GM06990 (cell line): ENCODE results near the gene DDX10.

Experiments used
- DNase-seq: peaks from one replicate; pipeline ENCODE4 v3.0.0-alpha.2; 2011; ENCODE audit not compliant: insufficient read length; ENCODE audit errors: extremely low read depth
- H3K27me3 ChIP-seq: replicated peaks from 2 replicates; pipeline ENCODE4 v1.6.0; 2011; ENCODE audit warnings: low read length; ENCODE audit not compliant: control insufficient read depth, insufficient read depth
- H3K36me3 ChIP-seq: 2 replicates; pipeline ENCODE4 v1.5.1; 2011; ENCODE audit warnings: low read length; ENCODE audit not compliant: control insufficient read depth, insufficient read depth
- H3K4me3 ChIP-seq: replicated peaks from 2 replicates; pipeline ENCODE4 v1.5.1; 2011; ENCODE audit warnings: low read depth, mild to moderate bottlenecking, control low read depth, low read length
- TF ChIP-seq, protein P1 (sequence below): IDR thresholded peaks from 2 replicates; pipeline ENCODE4 v1.5.1; 2011; ENCODE audit warnings: low read length, control low read depth, mild to moderate bottlenecking, inconsistent platforms; ENCODE audit not compliant: insufficient read depth, poor library complexity, severe bottlenecking

The DDX10 gene

DNA sequence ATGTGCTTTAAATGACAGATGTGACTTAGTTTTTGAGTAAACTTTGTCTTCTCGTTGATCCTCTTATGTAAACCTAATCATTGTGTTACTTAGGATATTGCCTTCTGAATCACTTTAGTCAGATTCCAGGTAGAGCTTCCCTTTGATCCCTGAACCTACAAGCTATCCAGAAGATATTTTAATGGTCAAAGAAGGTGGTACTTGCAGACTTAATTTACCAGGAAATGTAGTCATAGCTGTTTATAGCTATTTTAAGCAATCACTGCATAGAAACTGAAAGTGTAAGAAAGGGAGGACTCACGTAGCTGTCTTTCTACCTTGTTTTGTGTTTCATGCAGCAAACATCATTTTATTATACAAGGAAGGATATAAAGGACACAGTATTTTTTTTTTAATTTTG lies 189.5 kb downstream of the DDX10 start:
- Histone ChIP-seq H3K36me3 (no peaks in the 10 kb centered on the region), H3K4me3 (peak overlapping the region; percentile 51), H3K27me3 (no peaks in the 10 kb centered on the region)
- TF ChIP-seq, protein P1, sequence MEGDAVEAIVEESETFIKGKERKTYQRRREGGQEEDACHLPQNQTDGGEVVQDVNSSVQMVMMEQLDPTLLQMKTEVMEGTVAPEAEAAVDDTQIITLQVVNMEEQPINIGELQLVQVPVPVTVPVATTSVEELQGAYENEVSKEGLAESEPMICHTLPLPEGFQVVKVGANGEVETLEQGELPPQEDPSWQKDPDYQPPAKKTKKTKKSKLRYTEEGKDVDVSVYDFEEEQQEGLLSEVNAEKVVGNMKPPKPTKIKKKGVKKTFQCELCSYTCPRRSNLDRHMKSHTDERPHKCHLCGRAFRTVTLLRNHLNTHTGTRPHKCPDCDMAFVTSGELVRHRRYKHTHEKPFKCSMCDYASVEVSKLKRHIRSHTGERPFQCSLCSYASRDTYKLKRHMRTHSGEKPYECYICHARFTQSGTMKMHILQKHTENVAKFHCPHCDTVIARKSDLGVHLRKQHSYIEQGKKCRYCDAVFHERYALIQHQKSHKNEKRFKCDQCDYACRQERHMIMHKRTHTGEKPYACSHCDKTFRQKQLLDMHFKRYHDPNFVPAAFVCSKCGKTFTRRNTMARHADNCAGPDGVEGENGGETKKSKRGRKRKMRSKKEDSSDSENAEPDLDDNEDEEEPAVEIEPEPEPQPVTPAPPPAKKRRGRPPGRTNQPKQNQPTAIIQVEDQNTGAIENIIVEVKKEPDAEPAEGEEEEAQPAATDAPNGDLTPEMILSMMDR: no peak
- peak; percentile 26 for DNase-seq

DNA sequence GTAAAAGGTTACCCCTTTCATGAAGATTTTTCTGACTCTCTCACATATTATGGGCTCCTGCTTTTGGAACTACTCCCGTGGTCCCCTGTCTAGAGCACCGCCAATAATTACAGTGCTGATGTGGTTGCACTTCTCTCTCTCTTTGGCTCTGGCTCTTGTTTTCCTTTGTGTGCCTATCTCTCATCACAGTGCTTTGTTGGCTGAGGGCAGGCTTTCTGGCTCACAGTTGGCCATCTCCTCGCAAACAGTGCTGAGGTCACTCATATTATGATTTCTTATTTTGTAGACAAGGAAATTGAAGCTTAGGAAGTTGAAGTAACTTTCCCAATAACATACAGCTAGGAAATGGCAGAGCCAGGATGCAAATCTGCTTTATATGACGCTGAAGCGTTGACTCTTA lies 192.5 kb downstream of the DDX10 start:
- no peak overlapping the region for H3K4me3 ChIP-seq
- no peak for DNase-seq
- H3K36me3 ChIP-seq: no peaks in the 10 kb centered on the region
- H3K27me3 ChIP-seq: no peaks in the 10 kb centered on the region
- TF ChIP-seq, protein P1: no peak

DNA sequence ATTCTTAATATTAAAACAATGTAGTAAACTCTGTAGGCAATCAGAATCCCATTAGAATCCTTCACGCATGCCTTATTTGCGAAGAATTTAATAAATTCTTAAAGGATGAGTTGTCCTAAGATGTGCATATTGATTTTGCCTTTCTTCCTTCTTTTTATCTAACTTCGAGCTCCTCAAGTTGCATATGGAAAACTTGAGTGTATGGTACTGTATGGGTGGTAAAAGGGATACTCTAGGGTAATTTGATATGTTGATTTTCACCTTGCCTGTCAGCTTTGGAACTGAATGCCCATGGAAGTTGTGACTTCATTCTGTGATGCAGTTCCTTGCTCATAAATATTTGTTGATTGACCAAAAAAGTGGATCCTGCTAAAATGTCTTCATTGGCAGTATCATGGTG lies 193.8 kb downstream of the DDX10 start:
- no peak for DNase-seq
- Histone ChIP-seq H3K4me3 (no peak overlapping the region), H3K36me3 (no peaks in the 10 kb centered on the region), H3K27me3 (no peaks in the 10 kb centered on the region)
- TF ChIP-seq, protein P1: no peak

DNA sequence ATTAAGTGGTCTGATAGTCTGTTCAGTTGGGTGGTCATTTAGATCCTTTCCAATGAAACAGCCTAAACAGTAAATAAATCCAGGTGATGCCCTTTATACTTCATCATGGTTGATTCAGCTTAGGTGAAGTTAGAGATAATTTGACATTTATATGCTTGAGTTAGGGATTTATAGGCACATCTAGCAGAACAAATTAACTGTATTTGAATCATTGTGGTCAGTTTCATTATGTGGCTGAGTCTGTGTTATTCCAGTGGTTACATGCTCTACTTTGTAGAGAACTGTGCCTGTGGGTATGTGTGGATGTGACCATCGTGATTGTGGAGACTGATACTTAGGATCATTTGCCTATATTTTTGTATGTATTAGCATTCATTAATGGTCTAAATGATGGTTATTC lies 194.6 kb downstream of the DDX10 start:
- H3K36me3 ChIP-seq: no peaks in the 10 kb centered on the region
- no peaks in the 10 kb centered on the region for H3K27me3 ChIP-seq
- TF ChIP-seq, protein P1: no peak
- no peak overlapping the region for H3K4me3 ChIP-seq
- DNase-seq: no peak

DNA sequence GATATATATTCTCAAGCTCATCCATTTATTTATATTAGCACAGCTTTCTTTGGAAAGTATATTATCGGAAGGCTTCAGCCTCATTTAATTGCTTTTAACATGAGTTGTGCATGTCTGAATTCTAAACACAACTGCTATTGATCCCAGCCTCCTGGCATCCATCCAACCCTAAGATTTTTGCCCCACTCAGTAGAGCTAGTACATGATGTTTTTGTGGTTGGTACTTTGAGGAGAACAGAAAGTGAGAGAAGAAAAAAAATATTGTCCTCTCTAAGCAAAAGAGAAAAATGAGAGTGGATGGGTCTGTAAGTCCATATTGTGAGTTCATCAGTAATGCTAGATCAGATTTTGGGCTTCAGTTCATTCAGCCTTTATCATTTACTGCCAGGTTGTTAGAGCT lies 198.7 kb downstream of the DDX10 start:
- TF ChIP-seq, protein P1: no peak
- no peak for DNase-seq

DNA sequence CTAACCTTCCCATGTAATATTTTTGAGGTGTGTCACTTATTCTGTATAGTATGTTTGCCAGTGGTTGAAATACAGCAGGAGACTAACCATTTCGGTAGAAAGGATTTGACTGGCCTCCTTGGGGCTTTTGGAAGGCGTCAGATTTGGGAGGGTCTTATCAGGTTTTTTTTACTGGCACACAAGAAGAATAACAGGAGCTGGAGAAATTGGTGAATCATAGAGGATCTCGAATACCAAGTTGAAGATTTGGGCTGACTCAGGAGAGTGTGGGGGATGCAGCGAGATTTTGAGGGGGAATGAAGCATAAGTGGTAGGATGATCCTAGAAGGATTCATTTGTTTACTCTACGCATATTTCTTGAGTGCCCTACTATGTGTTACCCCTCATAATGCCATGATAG lies 200.5 kb downstream of the DDX10 start:
- TF ChIP-seq, protein P1: no peak
- DNase-seq: no peak
- Histone ChIP-seq H3K4me3 (no peak overlapping the region), H3K36me3 (no peaks in the 10 kb centered on the region), H3K27me3 (no peaks in the 10 kb centered on the region)

More for the DNA sequence above, 198.7 kb downstream of the DDX10 start:
- Histone ChIP-seq H3K27me3 (no peaks in the 10 kb centered on the region), H3K4me3 (no peak overlapping the region), H3K36me3 (no peaks in the 10 kb centered on the region)
